GM23338 (cell line): ENCODE measurements around the gene KLHL25. TPM values are rescaled to one million over a fixed set of nuclear protein-coding genes. Genes with fewer than 3 reads are reported as not detected.

Experiments
- ATAC-seq: fragments of 200-7000 bp; cut with Tn5 transposase; 3 replicates; pipeline ENCODE4 v1.9.1; 2020
- DNase-seq: peaks from one replicate; pipeline ENCODE4 v3.0.0-alpha.2; 2015; ENCODE audit warnings: low spot score
- H2AFZ ChIP-seq: fragments of 200-600 bp; sonication (generic); 2 replicates; pipeline ENCODE4 v1.8.0; 2016; ENCODE audit warnings: antibody characterized with exemption, mild to moderate bottlenecking, moderate library complexity
- H3F3A ChIP-seq: fragments of 200-600 bp; sonication (generic); replicated peaks from 2 replicates; pipeline ENCODE4 v1.8.0; 2017; ENCODE audit warnings: antibody characterized with exemption, mixed run types, low read depth
- H3K27ac ChIP-seq: fragments of 200-600 bp; sonication (generic); 2 replicates; pipeline ENCODE4 v1.6.1; 2016; ENCODE audit warnings: low read depth
- H3K27me3 ChIP-seq: fragments of 200-600 bp; sonication (generic); 2 replicates; pipeline ENCODE4 v1.8.0; 2016; ENCODE audit warnings: mild to moderate bottlenecking, mixed run types, moderate library complexity; ENCODE audit not compliant: insufficient read depth
- H3K36me3 ChIP-seq: fragments of 200-600 bp; sonication (generic); 2 replicates; pipeline ENCODE4 v1.8.0; 2016; ENCODE audit warnings: mild to moderate bottlenecking; ENCODE audit not compliant: insufficient read depth
- H3K4me1 ChIP-seq: fragments of 200-600 bp; sonication (generic); 2 replicates; pipeline ENCODE4 v1.8.0; 2016; ENCODE audit warnings: mild to moderate bottlenecking, moderate library complexity; ENCODE audit not compliant: insufficient read depth
- H3K4me2 ChIP-seq: fragments of 200-600 bp; sonication (generic); 2 replicates; pipeline ENCODE4 v1.7.1; 2017; ENCODE audit warnings: mixed run types
- H3K4me3 ChIP-seq: fragments of 200-600 bp; sonication (generic); 2 replicates; pipeline ENCODE4 v1.6.1; 2016; ENCODE audit warnings: mixed run types
- H3K79me2 ChIP-seq: fragments of 200-600 bp; sonication (generic); replicated peaks from 2 replicates; pipeline ENCODE4 v1.8.0; 2017; ENCODE audit warnings: mild to moderate bottlenecking; ENCODE audit not compliant: insufficient read depth
- H3K9me2 ChIP-seq: fragments of 200-600 bp; sonication (generic); 2 replicates; pipeline ENCODE4 v1.8.0; 2017; ENCODE audit not compliant: insufficient read depth
- H4K20me1 ChIP-seq: fragments of 200-600 bp; sonication (generic); replicated peaks from 2 replicates; pipeline ENCODE4 v1.8.0; 2017; ENCODE audit warnings: mild to moderate bottlenecking; ENCODE audit not compliant: insufficient read depth
- H3K27ac Mint-ChIP-seq: 2 replicates; pipeline ENCODE4 v1.8.0; 2020; ENCODE audit warnings: inconsistent platforms, mild to moderate bottlenecking, moderate library complexity, mixed read lengths
- H3K27me3 Mint-ChIP-seq: 3 replicates; pipeline ENCODE4 v1.8.0; 2022; ENCODE audit warnings: low read depth, mild to moderate bottlenecking, moderate library complexity, mixed read lengths, inconsistent platforms; ENCODE audit not compliant: insufficient read depth, poor library complexity
- H3K36me3 Mint-ChIP-seq: 3 replicates; pipeline ENCODE4 v1.8.0; 2021; ENCODE audit warnings: low read depth, mild to moderate bottlenecking, inconsistent platforms, moderate library complexity, mixed read lengths
- H3K4me1 Mint-ChIP-seq: 3 replicates; pipeline ENCODE4 v1.8.0; 2020; ENCODE audit warnings: mild to moderate bottlenecking, inconsistent platforms, mixed read lengths
- H3K4me3 Mint-ChIP-seq: 3 replicates; pipeline ENCODE4 v1.8.0; 2021; ENCODE audit warnings: moderate library complexity, mild to moderate bottlenecking, inconsistent platforms, mixed read lengths
- H3K9me3 Mint-ChIP-seq: 3 replicates; pipeline ENCODE4 v1.8.0; 2020; ENCODE audit warnings: moderate library complexity, mild to moderate bottlenecking, inconsistent platforms, mixed read lengths
- CREB1 ChIP-seq: fragments of 250-450 bp; sonication (Bioruptor Pico); IDR thresholded peaks from 2 replicates; pipeline ENCODE4 v1.5.0; 2020; ENCODE audit warnings: low read depth, mild to moderate bottlenecking, moderate library complexity
- JUNB ChIP-seq: IDR thresholded peaks from one replicate; pipeline ENCODE4 v1.6.1; 2016; ENCODE audit warnings: antibody characterized with exemption; ENCODE audit not compliant: unreplicated experiment
- NANOG ChIP-seq: IDR thresholded peaks from 2 replicates; pipeline ENCODE4 v1.6.1; 2016; ENCODE audit warnings: antibody characterized with exemption, borderline replicate concordance
- POLR2AphosphoS5 ChIP-seq: IDR thresholded peaks from 2 replicates; pipeline ENCODE4 v1.6.1; 2016; ENCODE audit warnings: antibody characterized with exemption, low read depth
- REST ChIP-seq: IDR thresholded peaks from one replicate; pipeline ENCODE4 v1.6.1; 2018; ENCODE audit warnings: antibody characterized with exemption; ENCODE audit not compliant: unreplicated experiment
- ZNF331 ChIP-seq: fragments of 250-450 bp; sonication (Bioruptor Pico); IDR thresholded peaks from 2 replicates; pipeline ENCODE4 v1.5.0; 2020; ENCODE audit warnings: low read depth, mild to moderate bottlenecking, moderate library complexity
- ZNF462 ChIP-seq: fragments of 250-450 bp; sonication (Bioruptor Pico); IDR thresholded peaks from 2 replicates; pipeline ENCODE4 v1.5.0; 2020; ENCODE audit warnings: mild to moderate bottlenecking, moderate library complexity
- polyA plus RNA-seq: library from polyadenylated mRNA; unstranded; fragments of >200 nt; fragmentation: Nextera tagmentation; extraction: Ambion mirVana; gene quantifications from 2 replicates; pipeline ENCODE4 v1.2.1, GENCODE V29; 2016
- total RNA-seq: library from RNA; depleted of rRNA; stranded (reverse); fragments of >200 nt; shearing (Covaris generic); gene quantifications from 2 replicates; pipeline ENCODE4 v1.2.3, GENCODE V29; 2014

KLHL25 gene
- total and polyA plus RNA-seq, 2 experiments from 2014 or later, result 5.2 to 28.5 TPM

DNA sequence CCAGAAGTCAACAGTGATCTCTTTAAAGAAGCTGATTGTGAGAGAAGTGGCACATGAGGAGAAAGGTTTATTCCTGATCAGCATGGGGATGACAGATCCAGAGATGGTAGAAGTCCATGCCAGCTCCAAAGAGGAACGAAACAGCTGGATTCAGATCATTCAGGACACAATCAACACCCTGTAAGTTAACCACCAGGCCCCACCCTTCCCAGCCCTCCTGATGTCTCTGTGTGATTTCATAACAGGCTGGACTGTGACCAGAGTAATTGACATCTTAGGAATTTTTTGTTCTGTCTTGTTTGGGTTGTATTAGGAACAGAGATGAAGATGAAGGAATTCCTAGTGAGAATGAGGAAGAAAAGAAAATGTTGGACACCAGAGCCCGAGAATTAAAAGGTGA lies 67.7 kb downstream of the KLHL25 start:
- no peak overlapping the region for H3K27ac ChIP-seq

More for the DNA sequence above, 67.7 kb downstream of the KLHL25 start:
- H3K27me3 Mint-ChIP-seq, result no peaks in the 10 kb centered on the region
- no peak overlapping the region for H3K27ac Mint-ChIP-seq
- Histone ChIP-seq H3K9me2 (no peaks in the 10 kb centered on the region), H3K4me1 (no peaks in the 10 kb centered on the region), H3K4me2 (no peak overlapping the region), H3F3A (0 out of 2 replicates have a peak, but pooled peaks cover 7% of the 10 kb centered on the region), H4K20me1 (peaks cover 3% of the 10 kb centered on the region; the same call in 1 of the 2 replicates), H3K4me3 (no peak overlapping the region), H2AFZ (no peak overlapping the region), H3K79me2 (no peaks in the 10 kb centered on the region), H3K36me3 (peaks cover 16% of the 10 kb centered on the region; the same call in 1 of the 2 replicates), H3K27me3 (no peaks in the 10 kb centered on the region)
- DNase-seq (no peak), ATAC-seq (no peak)
- TF ChIP-seq POLR2AphosphoS5 (no peak), ZNF331 (CRISPR knock-in tag) (no peak), JUNB (no peak), NANOG (no peak), CREB1 (CRISPR knock-in tag) (no peak), REST (no peak), ZNF462 (CRISPR knock-in tag) (no peak)
- no peak overlapping the region for H3K4me3 Mint-ChIP-seq
- H3K9me3 Mint-ChIP-seq, result 0 out of 3 replicates have a peak, but pooled peaks cover 5% of the 10 kb centered on the region
- no peaks in the 10 kb centered on the region; the same call in 2 of the 3 replicates for H3K4me1 Mint-ChIP-seq
- peaks cover 43% of the 10 kb centered on the region for H3K36me3 Mint-ChIP-seq
